Smooth muscle cell of the brain vasculature (primary cell): ENCODE results near the gene CNR2.
"Not testable (repeated sequence)": the region's sequence is repeated elsewhere in the genome, so short reads cannot be mapped to it uniquely, and the experiment has no call there.

Source experiments
- DNase-seq: peaks from one replicate; pipeline ENCODE4 v3.0.0-alpha.2; 2012; ENCODE audit warnings: low read depth, low spot score

The CNR2 gene

DNA sequence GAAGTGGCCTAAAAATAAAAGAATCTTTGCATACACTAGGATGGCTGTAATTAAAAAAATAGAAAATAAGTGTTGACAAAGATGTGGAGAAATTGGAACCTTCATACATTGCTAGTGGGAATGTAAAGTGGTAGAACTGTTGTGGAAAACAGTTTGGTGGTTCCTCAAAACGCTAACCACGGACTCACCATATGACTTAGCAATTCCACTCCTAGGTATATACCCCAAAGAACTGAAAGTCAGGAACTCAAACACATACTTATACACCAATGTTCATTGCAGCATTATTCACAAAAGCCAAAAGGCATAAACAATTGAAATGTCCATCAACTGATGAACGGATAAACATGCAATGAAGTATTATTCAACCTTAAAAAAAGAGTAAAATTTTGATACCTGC lies 77.1 kb downstream of the CNR2 start:
- DNase-seq: no peak

DNA sequence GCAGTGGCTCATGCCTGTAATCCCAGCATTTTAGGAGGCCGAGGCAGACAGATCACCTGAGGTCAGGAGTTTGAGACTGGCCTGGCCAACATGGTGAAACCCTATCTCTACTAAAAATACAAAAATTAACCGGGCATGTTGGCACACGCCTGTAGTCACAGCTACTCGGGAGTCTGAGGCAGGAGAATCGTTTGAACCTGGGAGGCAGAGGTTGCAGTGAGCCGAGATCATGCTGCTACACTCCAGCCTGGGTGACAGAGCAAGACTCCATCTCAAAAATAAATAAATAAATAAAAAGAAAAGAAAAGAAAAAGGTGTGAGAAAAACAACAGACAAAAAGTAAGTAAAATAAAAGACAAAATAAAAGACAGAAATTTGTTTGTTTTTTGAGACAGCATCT lies 79.0 kb downstream of the CNR2 start:
- not testable (repeated sequence) for DNase-seq

- DNase-seq: no peak
These were observed 85.4 kb downstream of the CNR2 start for GRCh38 chr1:23827717-23828116.

GRCh38 chr1:23826590-23826989 lies 86.6 kb downstream of the CNR2 start:
- DNase-seq: not testable (repeated sequence)

DNA sequence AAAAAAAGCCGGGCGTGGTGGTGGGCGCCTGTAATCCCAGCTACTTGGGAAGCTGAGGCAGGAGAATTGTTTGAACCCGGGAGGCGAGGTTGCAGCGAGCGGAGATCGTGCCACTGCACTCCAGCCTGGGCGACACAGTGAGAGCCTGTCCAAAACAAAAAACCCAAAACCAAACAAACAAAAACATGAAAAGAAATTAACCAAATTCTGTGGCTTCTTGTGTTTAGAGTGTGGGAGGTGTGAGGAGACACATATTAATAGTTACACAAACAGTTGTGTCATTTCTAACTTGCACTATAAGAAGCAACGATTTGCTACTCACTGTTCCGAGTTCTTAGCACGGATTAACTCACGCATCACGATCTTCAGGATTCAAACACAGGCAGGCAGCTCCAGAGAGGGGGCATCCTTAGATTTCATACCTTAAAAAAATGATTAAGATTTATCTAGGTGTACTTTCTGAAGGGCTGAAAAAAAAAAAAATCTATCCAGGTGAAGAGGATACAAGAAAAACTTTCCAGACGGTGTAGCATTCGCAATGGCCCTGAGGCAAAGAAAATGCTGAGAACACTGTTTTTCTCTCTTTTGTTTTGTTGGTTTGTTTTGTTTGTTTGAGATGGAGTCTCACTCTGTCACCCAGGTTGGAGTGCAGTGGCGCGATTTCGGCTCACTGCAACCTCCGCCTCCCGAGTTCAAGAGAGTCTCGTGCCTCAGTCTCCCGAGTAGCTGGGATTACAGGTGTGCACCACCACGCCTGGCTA lies 87.2 kb downstream of the CNR2 start:
- DNase-seq: no peak

DNA sequence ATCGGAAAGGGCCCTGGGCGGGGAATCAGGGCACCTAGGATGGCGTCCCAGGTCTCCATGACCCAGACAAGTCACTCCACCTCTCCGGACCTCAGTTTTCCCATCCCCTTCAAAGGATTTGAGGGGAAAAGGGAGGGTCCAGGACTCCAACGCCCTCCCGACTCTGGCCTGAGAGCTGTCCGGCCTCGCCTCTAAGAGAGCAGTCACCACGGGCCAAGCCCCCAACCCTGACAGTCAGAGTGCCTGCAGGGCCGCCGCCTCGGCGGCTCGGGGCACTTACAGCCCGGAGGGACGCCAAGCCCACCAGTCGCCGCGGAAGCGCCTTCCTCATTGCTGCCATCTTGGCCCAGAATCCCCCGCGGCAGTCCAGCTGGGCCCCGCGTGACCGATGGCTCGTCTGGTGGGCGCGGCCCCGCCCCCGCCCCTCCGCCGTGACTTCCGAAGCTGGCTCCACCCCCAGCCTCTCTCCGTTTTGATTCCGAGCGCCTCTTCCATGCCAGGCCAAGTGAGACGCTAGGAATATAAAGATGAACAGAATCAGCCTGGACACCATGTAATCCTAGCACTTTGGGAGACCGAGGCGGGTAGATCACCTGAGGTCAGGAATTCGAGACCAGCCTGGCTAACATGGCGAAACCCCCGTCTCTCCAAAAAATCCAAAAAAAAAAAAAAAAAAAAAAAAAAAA lies 87.9 kb downstream of the CNR2 start, which contains the start of gene HMGCL:
HMGCL (minus strand) TSS at position 354 of the 686 bp plus-strand sequence; CDS start at position 340, 14 bp downstream.
- peak; percentile 76 for DNase-seq

DNA sequence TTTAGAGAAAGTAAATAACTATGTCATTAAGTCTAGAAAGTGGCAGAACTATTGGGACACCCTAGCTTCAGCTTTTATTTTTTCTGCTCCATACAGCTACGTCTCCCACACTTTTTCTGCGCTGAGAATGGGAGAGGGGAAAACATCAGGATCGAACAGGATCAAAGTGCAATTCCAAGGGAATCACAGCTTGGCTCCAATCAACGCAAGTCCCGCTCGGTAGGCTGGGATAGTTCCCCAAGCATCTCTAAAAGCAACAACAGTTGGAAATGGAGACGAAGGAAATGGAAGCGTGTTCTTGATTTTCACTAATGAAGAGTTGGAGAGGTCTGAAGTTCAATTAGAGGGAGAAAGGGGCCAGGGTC lies 88.5 kb downstream of the CNR2 start:
- DNase-seq: no peak

DNA sequence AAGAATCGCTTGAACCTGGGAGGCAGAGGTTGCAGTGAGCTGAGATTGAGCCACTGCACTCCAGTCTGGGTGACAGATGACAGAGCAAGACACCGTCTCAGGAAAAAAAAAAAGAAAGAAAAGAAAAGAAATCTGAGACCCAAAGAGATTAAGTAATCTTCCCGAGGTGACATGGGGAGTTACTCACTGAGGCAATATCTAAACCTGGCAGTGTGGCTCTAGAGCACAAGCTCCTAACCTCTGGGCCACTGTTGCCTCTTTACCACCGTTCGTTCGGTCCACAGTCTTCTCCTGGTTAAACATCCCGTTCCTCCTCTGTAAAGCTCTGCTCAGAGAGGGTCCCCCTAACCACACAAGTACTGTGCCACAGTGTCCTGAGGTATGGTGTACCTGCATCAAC lies 89.4 kb downstream of the CNR2 start:
- DNase-seq: no peak
